Stimulated activated CD8-positive, alpha-beta memory T cell treated with anti-CD3 and anti-CD28 coated beads, Interleukin-7, amount 100 ng/mL, for 1 hour (primary cell): ENCODE results near the gene LTA.
A peak's percentile ranks its signal among the peaks of the same experiment; 100 is the strongest.

Source experiments
- DNase-seq, 2 donors: peaks; one replicate each; pipeline ENCODE4 v3.0.0-alpha.2; 2020; ENCODE audit warnings: low read depth in 2 of 2

LTA gene

DNA sequence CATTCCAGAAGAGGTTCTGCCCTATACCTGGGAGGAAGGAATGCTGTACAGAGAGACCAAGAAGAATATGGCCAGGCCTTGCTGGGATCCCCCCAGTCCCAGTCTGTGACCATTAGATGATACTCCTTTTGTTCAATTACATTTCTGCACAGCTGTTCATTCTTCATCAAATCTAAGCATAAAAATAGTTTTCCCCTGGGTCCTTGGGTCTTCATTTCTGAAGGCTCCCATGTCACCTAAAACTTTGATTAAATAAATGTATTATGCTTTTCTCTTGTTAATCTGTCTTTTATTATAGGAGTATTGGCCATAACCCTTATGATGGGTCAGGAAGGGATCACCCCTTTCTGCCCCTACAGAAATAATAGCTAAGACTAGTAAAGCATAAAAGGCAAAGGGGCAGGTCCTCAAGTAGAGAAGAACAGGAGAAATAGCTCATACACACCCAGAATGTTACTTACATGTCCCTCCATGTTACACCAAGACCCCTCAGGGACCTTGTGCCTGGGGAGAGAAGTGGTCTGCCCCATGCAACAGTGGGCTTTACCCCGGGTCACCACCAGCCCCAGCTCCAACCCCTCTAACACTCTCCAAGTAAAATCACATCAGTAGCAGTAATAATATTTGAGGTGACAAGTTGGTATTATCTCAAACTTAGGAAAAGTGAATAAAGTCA lies 2.1 kb upstream of the LTA start:
- DNase-seq = no peak

DNA sequence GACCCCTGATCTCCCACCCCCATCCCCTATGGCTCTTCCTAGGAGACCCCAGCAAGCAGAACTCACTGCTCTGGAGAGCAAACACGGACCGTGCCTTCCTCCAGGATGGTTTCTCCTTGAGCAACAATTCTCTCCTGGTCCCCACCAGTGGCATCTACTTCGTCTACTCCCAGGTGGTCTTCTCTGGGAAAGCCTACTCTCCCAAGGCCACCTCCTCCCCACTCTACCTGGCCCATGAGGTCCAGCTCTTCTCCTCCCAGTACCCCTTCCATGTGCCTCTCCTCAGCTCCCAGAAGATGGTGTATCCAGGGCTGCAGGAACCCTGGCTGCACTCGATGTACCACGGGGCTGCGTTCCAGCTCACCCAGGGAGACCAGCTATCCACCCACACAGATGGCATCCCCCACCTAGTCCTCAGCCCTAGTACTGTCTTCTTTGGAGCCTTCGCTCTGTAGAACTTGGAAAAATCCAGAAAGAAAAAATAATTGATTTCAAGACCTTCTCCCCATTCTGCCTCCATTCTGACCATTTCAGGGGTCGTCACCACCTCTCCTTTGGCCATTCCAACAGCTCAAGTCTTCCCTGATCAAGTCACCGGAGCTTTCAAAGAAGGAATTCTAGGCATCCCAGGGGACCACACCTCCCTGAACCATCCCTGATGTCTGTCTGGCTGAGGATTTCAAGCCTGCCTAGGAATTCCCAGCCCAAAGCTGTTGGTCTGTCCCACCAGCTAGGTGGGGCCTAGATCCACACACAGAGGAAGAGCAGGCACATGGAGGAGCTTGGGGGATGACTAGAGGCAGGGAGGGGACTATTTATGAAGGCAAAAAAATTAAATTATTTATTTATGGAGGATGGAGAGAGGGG lies 1.4 kb downstream of the LTA start:
- DNase-seq = no peak

DNA sequence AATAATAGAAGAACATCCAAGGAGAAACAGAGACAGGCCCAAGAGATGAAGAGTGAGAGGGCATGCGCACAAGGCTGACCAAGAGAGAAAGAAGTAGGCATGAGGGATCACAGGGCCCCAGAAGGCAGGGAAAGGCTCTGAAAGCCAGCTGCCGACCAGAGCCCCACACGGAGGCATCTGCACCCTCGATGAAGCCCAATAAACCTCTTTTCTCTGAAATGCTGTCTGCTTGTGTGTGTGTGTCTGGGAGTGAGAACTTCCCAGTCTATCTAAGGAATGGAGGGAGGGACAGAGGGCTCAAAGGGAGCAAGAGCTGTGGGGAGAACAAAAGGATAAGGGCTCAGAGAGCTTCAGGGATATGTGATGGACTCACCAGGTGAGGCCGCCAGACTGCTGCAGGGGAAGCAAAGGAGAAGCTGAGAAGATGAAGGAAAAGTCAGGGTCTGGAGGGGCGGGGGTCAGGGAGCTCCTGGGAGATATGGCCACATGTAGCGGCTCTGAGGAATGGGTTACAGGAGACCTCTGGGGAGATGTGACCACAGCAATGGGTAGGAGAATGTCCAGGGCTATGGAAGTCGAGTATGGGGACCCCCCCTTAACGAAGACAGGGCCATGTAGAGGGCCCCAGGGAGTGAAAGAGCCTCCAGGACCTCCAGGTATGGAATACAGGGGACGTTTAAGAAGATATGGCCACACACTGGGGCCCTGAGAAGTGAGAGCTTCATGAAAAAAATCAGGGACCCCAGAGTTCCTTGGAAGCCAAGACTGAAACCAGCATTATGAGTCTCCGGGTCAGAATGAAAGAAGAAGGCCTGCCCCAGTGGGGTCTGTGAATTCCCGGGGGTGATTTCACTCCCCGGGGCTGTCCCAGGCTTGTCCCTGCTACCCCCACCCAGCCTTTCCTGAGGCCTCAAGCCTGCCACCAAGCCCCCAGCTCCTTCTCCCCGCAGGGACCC lies 2.3 kb downstream of the LTA start:
- DNase-seq = no peak

DNA sequence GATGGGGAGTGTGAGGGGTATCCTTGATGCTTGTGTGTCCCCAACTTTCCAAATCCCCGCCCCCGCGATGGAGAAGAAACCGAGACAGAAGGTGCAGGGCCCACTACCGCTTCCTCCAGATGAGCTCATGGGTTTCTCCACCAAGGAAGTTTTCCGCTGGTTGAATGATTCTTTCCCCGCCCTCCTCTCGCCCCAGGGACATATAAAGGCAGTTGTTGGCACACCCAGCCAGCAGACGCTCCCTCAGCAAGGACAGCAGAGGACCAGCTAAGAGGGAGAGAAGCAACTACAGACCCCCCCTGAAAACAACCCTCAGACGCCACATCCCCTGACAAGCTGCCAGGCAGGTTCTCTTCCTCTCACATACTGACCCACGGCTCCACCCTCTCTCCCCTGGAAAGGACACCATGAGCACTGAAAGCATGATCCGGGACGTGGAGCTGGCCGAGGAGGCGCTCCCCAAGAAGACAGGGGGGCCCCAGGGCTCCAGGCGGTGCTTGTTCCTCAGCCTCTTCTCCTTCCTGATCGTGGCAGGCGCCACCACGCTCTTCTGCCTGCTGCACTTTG lies 3.3 kb downstream of the LTA start, which contains the start of gene TNF:
TNF (plus strand) TSS at position 231 of the 567 bp plus-strand sequence; CDS start at position 408, 177 bp downstream.
- DNase-seq = peak in 1 of 2 donors; percentile 64

DNA sequence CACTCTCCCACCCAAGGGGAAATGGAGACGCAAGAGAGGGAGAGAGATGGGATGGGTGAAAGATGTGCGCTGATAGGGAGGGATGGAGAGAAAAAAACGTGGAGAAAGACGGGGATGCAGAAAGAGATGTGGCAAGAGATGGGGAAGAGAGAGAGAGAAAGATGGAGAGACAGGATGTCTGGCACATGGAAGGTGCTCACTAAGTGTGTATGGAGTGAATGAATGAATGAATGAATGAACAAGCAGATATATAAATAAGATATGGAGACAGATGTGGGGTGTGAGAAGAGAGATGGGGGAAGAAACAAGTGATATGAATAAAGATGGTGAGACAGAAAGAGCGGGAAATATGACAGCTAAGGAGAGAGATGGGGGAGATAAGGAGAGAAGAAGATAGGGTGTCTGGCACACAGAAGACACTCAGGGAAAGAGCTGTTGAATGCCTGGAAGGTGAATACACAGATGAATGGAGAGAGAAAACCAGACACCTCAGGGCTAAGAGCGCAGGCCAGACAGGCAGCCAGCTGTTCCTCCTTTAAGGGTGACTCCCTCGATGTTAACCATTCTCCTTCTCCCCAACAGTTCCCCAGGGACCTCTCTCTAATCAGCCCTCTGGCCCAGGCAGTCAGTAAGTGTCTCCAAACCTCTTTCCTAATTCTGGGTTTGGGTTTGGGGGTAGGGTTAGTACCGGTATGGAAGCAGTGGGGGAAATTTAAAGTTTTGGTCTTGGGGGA lies 4.0 kb downstream of the LTA start:
- no peak for DNase-seq

DNA sequence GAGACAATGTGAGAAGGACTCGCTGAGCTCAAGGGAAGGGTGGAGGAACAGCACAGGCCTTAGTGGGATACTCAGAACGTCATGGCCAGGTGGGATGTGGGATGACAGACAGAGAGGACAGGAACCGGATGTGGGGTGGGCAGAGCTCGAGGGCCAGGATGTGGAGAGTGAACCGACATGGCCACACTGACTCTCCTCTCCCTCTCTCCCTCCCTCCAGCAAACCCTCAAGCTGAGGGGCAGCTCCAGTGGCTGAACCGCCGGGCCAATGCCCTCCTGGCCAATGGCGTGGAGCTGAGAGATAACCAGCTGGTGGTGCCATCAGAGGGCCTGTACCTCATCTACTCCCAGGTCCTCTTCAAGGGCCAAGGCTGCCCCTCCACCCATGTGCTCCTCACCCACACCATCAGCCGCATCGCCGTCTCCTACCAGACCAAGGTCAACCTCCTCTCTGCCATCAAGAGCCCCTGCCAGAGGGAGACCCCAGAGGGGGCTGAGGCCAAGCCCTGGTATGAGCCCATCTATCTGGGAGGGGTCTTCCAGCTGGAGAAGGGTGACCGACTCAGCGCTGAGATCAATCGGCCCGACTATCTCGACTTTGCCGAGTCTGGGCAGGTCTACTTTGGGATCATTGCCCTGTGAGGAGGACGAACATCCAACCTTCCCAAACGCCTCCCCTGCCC lies 4.9 kb downstream of the LTA start:
- DNase-seq = no peak

DNA sequence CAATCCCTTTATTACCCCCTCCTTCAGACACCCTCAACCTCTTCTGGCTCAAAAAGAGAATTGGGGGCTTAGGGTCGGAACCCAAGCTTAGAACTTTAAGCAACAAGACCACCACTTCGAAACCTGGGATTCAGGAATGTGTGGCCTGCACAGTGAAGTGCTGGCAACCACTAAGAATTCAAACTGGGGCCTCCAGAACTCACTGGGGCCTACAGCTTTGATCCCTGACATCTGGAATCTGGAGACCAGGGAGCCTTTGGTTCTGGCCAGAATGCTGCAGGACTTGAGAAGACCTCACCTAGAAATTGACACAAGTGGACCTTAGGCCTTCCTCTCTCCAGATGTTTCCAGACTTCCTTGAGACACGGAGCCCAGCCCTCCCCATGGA lies 5.5 kb downstream of the LTA start:
- no peak for DNase-seq

DNA sequence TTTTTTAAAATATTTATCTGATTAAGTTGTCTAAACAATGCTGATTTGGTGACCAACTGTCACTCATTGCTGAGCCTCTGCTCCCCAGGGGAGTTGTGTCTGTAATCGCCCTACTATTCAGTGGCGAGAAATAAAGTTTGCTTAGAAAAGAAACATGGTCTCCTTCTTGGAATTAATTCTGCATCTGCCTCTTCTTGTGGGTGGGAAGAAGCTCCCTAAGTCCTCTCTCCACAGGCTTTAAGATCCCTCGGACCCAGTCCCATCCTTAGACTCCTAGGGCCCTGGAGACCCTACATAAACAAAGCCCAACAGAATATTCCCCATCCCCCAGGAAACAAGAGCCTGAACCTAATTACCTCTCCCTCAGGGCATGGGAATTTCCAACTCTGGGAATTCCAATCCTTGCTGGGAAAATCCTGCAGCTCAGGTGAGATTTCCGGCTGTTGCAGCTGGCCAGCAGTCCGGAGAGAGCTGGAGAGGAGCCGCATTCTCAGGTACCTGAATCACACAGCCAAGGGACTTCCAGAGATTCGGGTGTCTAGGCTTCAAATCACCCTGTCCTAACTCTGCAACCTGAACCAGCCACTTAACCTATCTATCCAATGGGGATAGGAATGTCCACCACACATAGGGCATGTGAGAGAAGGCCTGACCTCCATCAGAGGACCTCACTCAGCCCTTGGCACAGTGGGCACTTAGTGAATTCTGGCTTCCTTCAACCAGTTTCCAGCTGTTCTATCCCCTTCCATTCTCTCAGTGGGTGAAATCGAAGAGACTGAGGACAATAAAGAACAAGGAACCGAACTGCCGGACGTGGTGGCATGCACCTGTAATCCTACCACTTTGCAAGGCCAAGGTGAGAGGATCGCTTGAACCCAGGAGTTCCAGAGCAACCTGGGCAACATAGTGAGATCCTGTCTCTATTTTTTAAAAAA lies 6.4 kb downstream of the LTA start:
- no peak for DNase-seq

DNA sequence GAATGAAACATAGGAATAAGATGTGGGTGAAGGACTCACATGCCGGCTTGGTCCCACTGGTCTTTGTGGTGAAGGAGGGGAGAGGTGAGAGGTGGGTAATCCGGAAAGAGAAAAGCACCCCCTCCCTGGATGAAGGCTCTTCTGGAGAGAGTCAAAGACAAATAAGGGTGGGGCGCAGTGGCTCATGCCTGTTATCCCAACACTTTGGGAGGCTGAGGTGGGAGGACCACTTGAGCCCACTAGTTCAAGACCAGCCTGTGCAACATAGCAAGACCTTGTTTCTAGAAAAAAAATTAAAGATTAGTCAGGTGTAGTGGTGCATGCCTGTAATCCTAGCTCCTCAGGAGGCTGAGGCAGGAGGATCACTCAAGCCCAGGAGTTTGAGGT lies 7.0 kb downstream of the LTA start:
- DNase-seq = no peak

DNA sequence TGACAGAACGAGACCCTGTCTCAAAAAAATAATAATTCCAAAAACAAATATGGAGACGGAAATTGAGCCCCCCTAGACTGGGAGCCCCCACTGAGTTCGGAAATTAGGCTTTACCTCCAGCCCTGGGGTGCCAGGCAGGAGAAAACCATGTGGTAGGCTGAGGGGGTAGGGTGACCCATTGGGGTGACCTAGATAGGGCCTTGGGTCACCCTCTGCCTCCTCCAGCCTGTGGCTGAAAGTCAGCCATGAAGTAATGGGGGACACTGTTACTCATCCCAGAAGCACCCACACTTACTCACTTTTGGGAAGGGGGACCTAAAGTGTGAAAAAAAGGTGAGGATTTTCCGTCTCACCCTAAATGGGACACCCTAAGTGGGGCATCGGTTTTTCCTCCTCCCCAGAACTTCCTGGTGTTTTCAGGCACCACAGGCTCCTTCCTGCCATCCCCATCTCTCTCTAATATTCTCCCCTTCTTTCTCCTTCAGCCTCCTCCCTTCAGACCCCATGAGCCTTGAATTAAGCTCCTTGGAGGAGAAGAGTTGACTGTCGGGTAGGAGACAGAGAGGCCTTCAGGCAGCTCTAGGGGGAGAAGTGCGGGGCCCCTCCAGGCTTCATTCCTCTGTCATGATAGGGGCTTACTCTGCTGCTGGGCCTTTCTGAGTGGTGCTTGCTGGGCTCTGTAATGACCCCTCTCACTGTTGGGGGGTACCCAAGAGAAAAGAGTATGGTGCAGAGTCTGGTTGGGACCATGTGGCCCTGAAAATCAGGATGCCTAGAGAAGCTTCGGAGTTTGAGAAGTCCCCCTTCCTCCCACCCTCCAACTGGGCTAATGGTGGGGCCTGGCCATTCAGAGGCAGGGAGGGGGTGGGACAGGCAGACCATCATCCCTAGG lies 7.7 kb downstream of the LTA start:
- no peak for DNase-seq

DNA sequence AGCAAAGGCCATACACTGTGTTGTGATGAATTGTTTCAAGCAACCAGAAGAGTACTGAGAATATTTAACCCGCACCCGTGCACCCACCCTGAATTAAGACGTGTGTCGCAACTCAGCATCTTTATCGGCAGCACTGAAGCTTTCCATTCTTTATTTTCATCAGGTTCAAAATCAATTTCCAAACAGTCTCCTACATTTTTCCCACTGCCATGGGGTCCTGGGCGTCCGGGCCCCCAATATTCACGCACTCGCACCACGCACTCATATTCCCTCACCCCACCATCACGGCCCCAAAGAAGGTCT lies 8.3 kb downstream of the LTA start:
- no peak for DNase-seq

DNA sequence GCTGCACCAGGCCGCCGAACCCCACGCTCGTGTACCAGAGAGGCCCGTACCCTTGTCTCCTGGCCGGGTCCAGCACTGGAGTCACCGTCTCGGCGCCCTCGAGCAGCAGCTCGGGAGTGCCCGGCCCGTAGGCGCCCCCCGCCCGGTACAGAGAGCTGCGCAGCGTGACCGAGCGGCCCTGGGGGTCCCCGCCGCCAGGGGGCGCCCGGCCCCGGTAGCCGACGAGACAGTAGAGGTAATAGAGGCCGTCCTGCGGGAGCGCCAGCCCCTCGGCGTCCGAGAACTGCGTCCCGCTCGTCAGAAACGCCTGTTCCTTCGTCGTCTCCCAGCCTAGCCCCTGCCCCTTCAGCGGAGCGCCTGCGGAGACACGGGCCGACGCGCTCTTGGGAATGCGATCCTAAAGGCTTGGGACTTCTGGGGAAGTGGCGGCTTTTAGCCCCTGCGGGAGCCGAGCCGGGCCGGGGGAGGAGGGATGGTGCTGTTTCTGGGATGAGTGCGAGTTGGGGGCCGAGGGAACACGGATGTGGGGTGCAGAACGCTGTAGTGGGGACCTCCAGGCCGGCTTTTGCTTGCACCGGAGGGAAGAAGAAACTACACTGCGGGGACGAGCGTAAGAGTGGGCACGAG lies 8.8 kb downstream of the LTA start:
- DNase-seq = peak; percentile 82 to 86

DNA sequence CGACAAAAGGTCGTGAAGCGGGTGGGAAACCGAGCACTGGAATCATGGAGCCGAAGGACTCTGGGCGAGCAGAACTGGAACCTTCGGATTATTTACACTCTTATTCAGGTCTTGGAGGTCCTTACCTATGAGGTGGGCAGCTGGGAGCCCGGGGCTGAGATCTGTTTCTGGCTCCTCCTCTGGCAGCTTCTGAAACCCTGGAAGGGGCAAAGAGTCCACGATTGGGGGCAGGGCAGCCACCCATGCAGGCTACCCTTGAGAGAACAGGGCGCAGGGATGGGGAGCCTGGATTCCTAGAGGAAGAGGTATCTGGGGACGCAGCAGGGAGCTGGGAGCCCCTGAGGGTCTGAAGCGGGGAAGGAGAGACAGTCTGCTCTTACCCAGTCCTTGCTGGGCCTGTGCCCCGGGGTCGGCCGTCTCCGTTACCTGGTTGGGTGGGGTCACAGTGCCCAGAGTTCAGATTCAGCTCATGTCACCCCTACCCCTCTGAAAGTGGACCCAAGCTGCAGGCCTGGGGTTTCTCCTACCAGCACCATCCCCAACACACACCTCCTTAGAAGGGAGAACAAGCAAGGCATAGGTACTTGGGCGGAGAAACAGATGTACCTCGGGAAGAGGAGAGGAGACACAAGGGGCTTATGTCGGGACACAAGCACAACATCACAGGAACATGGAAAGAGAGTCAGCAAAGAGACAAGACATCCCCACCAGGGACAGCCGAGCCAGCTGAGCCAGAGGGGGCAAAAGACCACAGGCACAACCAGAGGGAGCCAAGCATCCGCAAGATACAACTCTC lies 9.5 kb downstream of the LTA start:
- no peak for DNase-seq

DNA sequence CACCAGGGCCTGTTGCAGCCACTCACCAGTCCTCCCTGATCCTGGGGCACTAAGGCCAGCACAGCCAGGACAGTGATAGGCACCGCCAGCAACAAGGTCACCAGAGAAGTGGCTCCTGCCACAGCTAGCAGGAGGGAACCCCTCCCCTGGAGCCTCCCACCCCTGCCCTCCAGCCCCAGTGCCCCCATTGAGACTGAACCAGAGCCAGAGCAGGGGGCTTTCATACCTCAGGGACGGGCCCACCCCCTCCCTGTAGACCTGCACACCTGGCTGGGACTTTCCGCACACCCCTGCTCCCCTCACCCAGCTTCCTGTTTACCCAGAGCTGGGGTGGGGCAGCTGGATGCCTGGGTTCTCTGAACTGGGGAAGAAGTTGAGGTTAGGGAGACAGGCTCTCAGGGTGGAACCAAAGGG lies 10.1 kb downstream of the LTA start, which contains the start of gene LTB:
LTB (minus strand) TSS at position 195 of the 414 bp plus-strand sequence; CDS start at position 188, 7 bp downstream.
- no peak for DNase-seq

DNA sequence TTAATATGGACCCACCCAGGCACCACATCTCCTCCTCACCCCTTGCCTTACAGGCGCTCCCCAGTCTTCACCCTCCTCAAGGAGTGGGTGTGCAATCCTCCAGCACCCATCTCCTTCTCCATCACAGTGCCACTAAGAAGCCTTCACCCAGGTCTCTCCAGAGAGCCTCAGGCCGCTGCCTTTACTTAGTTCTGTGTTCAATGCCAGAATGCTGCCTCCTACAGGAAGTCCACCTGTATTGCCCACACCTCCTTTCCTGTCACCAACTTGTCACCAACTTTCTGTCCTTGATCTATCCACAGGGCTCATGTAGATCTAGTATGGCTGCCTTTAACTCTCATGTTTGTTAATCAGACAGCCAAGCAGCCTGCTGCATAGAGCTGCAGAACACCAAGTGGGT lies 13.4 kb downstream of the LTA start:
- DNase-seq = no peak

DNA sequence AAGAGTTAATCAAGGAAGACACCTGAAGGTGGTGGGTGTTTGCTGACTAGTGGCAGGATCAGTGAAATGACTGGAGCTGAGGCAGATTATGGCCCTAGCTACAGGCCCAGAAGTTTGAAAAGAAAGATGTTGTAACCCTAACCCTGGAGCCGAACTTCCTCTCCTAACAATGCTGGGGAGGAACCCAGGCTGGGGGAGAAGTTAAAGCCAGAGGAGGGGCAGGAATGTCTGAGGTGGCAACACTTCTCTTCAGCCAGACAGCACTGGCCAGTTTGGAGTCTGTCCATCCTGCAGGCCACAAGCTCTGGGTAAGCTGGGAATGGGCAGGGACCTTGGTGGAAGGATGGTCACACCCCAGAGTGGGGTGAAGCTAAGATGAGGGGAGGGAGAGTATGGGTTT lies 13.9 kb downstream of the LTA start, which contains the start of gene LST1:
LST1 (plus strand) TSS at position 270 of the 400 bp plus-strand sequence. CDS start 1,023 bp downstream, outside the sequence.
- no peak for DNase-seq
